Fibroblast of skin of back (primary cell): ENCODE results near the gene RHOV.

Source experiments
- DNase-seq: peaks from one replicate; pipeline ENCODE4 v3.0.0-alpha.2; 2013

The RHOV gene

DNA sequence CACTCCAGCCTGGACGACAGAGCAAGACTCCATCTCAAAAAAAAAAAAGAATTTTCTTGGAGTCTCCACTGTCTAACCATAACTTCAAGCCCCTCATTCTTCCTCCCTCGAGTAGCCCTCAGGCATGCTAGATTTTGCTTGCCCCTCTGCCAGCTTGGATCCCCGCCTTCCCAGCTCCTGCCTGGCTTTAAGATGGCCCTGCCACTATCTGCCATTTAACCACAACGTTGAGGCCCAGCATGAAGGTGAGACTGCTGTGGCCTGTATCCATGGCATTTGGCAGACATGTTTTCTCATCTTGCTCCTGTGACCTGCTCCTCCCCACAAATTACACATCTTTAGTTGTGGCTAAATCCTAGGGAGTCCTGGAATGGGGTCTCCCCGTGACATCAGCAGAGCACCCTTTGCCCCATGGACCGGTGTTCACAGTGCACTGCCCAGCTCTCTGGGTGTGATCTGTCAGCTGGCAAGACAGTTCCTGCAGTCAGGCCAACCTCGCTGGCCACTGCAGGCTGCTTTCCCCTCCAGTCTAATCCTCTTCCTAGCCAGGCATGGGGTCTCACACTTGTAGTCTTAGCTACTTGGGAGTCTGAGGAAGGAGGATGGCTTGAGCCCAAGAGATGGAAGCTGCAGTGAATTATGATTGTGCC is 30.6 kb upstream of the RHOV start:
- no peak for DNase-seq

DNA sequence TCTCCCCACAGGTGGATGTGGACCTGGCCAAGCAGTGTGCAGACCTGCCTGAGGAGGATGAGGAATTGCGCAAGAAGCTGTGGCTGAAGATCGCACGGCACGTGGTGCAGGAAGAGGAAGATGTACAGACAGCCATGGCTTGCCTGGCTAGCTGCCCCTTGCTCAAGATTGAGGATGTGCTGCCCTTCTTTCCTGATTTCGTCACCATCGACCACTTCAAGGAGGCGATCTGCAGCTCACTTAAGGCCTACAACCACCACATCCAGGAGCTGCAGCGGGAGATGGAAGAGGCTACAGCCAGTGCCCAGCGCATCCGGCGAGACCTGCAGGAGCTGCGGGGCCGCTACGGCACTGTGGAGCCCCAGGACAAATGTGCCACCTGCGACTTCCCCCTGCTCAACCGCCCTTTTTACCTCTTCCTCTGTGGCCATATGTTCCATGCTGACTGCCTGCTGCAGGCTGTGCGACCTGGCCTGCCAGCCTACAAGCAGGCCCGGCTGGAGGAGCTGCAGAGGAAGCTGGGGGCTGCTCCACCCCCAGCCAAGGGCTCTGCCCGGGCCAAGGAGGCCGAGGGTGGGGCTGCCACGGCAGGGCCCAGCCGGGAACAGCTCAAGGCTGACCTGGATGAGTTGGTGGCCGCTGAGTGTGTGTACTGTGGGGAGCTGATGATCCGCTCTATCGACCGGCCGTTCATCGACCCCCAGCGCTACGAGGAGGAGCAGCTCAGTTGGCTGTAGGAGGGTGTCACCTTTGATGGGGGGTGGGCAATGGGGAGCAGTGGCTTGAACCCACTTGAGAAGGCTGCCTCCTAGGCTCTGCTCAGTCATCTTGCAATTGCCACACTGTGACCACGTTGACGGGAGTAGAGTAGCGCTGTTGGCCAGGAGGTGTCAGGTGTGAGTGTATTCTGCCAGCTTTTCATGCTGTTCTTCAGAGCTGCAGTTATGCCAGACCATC is 28.8 kb upstream of the RHOV start:
- DNase-seq, result no peak

DNA sequence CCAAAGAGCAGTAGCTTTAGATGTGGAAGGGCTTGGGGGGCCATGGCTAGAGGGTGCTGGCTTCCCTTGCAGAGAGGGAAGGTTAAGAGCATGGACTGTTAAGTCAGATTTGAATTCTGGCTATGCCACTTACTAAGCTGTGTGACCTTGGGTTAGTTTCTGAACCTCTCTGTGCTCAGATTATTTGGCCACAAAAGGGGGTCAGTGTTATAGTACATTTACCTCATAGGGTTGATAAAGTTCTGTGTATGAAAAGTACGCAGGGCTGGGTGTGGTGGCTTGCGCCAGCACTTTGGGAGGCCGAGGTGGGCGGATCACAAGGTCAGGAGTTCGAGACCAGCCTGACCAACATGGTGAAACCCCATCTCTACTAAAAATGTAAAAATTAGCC is 27.0 kb upstream of the RHOV start:
- DNase-seq, result no peak

DNA sequence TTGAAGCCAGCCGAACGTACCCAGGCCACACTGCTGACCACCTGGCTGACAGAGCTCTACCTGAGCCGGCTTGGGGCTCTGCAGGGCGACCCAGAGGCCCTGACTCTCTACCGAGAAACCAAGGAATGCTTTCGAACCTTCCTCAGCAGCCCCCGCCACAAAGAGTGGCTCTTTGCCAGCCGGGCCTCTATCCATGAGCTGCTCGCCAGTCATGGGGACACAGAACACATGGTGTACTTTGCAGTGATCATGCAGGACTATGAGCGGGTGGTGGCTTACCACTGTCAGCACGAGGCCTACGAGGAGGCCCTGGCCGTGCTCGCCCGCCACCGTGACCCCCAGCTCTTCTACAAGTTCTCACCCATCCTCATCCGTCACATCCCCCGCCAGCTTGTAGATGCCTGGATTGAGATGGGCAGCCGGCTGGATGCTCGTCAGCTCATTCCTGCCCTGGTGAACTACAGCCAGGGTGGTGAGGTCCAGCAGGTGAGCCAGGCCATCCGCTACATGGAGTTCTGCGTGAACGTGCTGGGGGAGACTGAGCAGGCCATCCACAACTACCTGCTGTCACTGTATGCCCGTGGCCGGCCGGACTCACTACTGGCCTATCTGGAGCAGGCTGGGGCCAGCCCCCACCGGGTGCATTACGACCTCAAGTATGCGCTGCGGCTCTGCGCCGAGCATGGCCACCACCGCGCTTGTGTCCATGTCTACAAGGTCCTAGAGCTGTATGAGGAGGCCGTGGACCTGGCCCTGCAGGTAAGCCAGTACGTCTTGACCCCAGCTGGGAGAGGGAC is 26.4 kb upstream of the RHOV start:
- DNase-seq, result no peak

DNA sequence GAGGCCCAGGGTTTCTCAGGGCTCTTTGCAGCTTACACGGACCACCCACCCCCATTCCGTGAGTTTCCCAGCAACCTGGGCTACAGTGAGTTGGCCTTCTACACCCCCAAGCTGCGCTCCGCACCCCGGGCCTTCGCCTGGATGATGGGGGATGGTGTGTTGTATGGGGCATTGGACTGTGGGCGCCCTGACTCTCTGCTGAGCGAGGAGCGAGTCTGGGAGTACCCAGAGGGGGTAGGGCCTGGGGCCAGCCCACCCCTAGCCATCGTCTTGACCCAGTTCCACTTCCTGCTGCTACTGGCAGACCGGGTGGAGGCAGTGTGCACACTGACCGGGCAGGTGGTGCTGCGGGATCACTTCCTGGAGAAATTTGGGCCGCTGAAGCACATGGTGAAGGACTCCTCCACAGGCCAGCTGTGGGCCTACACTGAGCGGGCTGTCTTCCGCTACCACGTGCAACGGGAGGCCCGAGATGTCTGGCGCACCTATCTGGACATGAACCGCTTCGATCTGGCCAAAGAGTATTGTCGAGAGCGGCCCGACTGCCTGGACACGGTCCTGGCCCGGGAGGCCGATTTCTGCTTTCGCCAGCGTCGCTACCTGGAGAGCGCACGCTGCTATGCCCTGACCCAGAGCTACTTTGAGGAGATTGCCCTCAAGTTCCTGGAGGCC is 25.6 kb upstream of the RHOV start:
- no peak for DNase-seq

DNA sequence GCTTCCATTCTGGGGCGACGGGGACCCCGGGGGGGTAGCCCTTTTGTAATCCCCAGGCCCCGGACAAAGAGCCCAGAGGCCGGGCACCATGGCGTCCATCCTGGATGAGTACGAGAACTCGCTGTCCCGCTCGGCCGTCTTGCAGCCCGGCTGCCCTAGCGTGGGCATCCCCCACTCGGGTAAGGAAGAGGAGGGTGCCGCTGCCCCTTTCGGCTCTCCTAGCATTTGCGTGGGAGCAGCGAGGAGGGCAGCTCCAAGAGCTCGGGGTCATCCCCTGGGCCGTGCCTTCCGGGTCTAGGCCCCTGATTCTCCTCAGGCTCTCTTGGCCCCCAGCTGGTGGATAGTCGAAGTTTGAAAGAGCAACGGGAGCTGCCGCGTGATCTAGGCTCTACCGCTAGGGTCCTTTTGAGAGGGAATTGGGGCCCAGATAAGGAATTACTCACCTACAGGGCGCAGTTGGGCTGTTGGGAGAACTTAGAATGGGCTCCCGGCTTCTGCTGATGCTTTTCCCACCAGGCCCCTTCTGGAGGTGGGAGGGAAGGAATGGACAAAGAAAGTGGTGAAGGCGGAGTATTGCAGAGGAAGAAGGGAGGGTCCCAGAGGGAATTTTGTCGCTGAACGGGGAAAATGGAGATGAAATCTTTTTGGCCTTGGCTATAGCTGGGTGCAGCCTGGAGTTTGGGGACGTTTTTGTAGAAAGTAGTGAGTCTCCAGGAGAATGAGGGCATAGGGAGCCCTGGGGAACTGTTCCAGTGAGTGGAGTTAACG is 20.8 kb upstream of the RHOV start:
- DNase-seq, result peak; percentile 80

DNA sequence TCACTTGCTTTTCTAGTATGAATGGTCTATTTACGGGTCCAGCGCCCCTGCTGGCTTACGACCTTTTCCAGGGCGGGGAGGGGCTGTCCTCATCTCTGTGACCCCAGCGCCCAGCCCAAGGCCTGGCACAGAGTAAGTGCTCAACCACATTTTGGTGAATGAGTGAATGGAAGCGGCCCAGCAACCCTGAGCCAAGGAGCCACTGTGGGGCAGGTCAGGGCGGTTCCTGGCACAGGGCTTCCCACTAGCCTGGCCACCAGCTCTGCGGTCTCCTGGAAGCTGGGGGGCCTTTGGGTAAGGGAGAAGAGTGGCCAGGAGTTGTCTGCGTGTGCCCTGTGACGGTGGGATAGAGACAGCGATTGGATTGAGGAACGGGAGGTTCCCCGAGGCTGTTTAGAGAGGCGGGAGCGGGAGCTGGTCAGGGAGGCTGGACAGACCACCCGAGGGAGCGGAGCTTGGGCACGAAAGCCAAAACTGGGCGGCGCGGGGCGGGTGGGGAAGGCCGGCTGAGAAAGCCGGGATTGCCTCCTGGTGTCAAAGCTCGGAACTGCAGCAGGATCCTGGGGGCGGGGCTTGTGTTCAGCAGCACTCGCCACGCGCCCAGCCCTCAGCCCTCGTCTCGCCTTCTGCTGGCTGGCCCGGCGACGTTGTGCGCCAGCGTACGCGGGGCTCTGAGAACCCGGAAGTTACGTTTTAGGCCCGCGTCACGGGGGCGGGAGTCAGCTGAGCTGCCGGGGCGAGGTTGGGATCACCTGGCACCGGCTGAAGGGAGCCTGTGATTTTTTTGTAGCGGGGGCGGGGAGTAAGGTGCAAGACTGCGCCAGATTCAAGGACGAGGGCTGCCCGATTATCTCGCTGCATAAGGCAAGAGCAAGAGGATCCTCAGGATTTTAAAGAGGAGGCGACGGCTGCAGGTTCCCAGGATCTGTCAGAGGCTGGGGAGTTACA is 20.0 kb upstream of the RHOV start, which contains the start of gene VPS18:
Gene VPS18, plus strand, starts transcription at position 718 of the 948 bp plus-strand sequence. CDS start 319 bp downstream, outside the sequence.
- peak; percentile 94 for DNase-seq

DNA sequence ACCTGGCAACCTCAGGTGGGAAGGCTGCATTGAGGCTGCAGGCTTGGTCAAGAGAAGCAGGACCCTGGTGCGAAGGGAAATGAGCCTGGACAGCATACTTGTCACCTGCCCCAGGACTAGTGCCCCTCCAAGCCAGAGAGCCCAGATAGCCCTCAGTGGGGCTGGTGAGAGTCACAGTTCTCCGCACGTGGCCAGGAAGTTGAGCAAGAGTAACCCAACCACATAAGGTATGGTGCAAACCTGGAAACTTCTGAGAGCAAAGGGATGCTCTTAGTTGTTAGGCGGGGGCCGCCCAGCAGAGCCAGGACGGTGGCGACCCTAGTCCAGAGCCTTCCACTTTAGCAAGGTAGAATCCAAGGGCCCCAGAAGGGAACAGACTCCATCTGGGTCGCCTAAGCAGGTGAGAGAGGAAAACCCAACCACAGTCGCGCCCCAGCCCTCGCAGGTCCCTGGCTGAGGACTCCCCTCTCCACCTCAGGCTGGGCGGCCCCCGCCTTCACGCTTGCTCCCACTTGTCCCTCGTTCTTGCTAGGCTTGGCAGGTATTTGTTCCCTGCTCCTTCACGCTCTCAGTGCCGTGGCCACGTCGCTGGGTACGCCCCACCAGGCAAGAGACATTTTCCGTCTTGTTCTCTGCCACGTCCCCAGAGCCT is 19.1 kb upstream of the RHOV start:
- no peak for DNase-seq

DNA sequence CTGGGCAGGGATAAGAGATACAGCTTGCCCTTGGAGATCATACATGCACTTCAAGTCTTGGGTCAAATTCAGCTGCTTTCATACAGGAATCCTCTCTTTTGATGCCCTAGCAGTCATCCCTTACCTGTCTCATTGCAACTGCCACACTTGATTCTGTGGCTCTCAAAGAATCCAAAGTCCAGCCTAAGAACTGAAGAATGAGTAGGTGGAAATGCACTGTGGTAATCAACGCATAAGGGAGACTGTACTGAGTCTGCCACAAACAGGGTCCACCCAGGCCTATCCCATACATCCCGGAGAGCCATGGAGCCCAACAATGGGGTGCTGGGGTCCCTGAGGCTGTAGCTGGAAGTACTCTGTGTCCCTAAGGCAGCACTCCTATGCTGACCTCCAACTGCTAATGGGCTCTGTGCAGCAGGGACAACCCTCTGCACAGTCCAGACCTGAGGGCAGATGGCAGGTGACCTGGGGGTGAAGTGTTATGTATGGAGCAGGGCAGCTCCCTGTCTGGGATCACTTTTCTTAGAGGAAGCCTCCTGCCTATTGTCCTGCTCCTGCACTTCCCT is 18.5 kb upstream of the RHOV start:
- no peak for DNase-seq

DNA sequence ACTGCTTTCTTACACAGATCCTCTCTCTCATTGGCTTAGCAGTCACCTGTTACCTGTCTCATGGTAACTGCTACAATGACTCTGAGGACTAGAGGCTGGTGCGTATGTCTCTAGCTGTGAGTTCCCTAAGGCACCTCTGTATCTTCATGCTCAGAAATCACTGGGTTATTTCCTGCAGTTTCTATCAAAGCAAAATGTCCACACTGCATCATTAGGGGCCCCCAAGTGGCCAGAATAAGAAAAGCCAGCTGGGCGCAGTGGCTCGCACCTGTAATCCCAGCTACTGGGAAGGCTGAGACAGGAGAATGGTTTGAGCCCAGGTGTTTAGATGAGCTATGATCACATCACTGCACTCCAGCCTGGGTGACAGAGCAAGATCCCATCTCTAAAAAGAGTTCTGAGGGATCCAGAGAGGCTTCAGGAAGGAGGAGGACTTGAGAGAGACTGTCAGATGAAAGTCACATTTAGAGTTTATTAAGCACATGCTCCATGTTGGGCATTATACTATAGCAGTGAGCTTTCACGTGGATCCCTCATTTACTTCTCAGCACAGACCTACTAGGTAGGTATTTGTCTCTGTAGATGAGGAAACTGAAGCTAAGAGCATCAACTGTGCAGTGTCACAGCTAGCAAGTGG is 17.9 kb upstream of the RHOV start:
- DNase-seq, result peak; percentile 38

DNA sequence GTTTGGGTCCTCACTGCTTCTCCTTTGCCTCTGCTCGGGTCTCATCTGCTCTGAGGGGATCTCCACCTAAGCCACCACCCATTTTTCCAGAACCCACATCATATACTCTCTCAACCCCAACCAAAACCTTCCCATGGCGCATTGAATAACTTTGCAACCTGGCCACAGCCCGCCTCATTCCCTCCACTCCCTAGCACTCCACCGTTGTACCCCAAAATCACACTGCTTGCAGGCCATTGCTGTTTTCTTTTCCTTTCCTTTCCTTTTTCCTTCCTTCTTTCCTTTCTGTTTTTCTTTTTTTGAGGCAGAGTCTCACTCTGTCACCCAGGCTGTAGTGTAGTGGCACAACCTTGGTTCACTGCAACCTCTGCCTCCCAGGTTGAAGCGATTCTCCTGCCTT is 17.1 kb upstream of the RHOV start:
- no peak for DNase-seq

DNA sequence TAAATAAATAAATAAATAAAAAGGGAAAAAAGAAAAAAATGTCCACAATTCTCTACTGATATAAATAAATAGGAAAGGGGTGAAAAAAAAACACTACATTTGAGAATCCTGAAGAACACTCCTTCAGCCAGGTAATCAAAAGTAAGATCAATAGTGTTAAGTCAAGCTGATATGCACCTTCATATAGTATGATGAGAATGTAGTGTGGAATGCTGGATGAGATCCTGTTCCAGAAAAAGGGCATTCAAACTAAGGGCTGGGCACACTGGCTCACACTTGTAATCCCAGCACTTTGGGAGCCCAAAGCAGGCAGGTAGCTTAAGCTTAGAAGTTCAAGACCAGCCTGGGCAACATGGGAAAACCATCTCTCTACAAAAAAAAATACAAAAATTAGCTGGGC is 15.1 kb upstream of the RHOV start:
- DNase-seq, result no peak

DNA sequence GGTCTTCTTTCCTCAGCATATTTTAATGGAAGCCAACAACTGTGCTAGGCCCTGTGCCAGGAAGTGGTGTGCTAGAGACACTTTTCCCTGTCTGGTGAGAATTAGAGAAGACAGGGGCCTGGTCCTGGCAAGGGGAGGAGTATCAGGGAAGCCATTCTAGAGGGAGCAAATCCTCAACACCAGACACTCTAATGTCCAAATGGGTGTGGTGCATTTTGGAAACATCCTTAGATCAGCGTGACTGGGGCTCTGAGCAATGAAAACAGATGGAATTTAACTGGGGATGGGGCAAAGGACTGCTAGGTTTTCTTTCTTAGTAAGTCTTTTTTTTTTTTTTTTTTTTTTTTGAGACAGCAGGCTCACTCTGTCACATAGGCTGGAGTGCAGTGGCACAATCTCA is 12.6 kb upstream of the RHOV start:
- DNase-seq, result no peak

DNA sequence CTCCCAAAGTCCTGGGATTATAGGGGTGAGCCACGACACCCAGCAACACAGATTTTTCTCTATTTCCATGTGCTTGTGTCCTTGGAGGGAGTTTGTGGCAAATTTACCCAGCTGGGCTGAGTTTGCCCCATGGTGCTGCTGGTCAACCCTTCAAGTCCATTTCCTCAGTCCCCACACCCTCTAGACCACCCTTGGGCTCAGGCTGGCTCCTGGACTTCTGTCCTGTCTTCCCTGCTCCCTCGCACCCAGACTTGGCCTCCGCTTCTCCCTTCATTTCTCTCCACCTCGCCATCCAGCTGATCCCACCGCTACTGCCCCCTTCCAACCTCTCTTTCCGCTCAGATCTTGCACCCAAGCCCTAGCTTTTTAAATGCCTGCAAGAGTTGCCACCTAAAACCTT is 7.3 kb upstream of the RHOV start:
- DNase-seq, result no peak

DNA sequence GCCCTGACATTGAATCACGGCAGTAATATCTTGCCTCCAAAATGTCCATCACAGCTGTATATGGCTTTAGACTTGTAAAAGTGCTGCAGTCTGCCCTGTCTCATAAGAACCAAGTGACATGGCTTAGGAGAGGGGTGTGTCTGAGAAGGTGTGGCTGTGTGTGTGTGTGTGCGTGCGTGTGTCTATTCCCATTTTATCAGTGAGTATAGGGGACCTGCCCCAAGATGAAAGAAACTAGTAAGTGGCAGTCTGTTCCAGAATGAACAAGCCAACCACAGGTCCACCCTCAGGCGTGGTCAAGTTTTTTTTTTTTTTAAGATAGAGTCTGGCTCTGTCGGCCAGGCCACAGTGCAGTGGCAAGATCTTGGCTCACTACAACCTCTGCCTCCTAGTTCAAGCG is 5.6 kb upstream of the RHOV start:
- no peak for DNase-seq

DNA sequence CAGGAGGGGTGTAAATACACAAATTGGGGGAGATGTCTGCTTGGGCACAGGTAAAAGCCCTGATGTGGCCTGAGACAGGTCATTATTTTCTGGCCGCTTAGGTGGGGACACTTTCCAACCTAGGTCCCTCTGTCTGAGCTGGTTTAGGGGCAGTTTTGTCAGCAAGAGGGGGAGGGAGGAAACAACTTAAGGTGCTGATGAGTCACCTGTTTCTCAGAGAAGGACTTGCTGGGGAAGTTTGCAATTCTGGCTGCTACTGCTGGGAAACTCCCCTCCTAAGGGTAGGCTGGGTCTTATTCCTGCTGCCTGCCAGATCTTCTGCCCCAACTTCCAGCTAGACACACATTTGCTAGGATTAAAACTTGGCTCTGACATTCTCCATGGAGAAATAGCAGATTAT is 4.8 kb upstream of the RHOV start:
- no peak for DNase-seq

DNA sequence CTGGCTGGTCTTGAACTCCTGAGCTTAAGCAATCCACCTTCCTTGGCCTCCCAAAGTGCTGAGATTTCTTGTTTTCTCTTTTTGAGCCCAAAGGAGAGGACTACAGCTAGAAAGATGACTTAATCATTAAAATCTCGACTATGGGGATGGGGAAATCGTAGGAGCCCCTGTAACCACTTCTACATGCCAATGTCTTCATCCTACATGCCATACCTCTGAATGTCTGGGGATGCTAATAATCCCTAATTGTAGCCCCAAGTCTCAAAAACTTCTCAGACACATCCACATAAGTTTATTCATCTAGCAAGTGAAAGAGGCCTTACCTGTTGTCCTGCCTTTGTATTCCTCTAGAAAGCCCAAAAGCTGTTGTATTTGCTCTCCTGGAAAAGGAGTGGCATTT is 3.7 kb upstream of the RHOV start:
- DNase-seq, result no peak

DNA sequence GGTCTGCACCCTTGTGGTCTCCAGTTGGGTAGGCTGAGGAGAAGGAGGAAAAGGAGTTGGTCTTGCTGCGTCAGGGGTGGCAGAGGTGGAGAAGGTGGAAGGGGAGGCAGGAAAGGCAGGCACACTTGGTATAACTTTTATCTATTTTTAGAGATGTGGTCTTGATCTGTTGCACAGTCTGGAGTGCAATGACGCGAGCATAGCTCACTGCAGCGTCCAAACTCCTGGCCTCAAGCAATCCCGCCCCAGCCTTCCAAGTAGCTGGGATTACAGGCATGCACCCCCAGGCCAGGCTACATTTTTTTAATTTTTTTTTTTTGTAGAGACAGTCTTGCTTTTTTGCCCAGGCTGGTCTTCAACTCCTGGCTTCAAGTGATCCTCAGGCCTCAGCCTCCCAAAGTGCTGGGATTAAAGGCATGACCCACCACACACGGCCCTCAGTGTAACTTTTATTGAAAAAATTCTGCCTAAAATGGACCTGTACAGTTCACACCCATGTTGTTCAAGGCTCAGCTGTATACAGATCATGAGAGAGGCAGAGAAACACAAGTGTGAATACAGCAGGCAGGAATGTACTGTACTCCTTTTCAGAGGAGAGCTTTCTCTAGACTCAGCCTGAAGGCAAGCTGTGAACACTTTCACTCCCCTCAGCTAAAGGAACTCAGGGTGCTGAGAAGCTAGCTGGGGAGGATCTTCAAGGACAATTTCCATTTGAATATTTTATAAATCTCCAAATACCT is 2.1 kb upstream of the RHOV start:
- no peak for DNase-seq
